H9 (cell line): Measurements from ENCODE around the gene SMCO3. TPM values are rescaled to one million over a fixed set of nuclear protein-coding genes. Genes with fewer than 3 reads are reported as not detected.

Experiments used
- DNase-seq: peaks from one replicate; pipeline ENCODE4 v3.0.0-alpha.2; 2017
- H2AFZ ChIP-seq: one replicate; pipeline ENCODE4 v1.6.1; 2013; ENCODE audit warnings: mild to moderate bottlenecking, low read length, control low read depth, moderate library complexity
- H2AK5ac ChIP-seq: 2 replicates; pipeline ENCODE4 v1.6.1; 2013; ENCODE audit warnings: low read length, control low read depth, mixed read lengths; ENCODE audit not compliant: insufficient read length
- H2BK120ac ChIP-seq: one replicate; pipeline ENCODE4 v1.6.1; 2013; ENCODE audit warnings: low read depth, mild to moderate bottlenecking, low read length, control low read depth, inconsistent platforms; ENCODE audit not compliant: poor library complexity, severe bottlenecking
- H2BK12ac ChIP-seq: 2 replicates; pipeline ENCODE4 v1.6.1; 2013; ENCODE audit warnings: low read length, control low read depth, mixed read lengths, low read depth; ENCODE audit not compliant: insufficient read length
- H2BK15ac ChIP-seq: 2 replicates; pipeline ENCODE4 v1.6.1; 2013; ENCODE audit warnings: low read depth, low read length, control low read depth
- H2BK20ac ChIP-seq: one replicate; pipeline ENCODE4 v1.6.1; 2013; ENCODE audit warnings: low read depth, mild to moderate bottlenecking, low read length, control low read depth, inconsistent platforms; ENCODE audit not compliant: poor library complexity, severe bottlenecking
- H2BK5ac ChIP-seq: 2 replicates; pipeline ENCODE4 v1.6.1; 2013; ENCODE audit warnings: low read length, control low read depth, mixed read lengths; ENCODE audit not compliant: insufficient read length
- H3K14ac ChIP-seq: 2 replicates; pipeline ENCODE4 v1.6.1; 2013; ENCODE audit warnings: low read length, control low read depth; ENCODE audit not compliant: insufficient read depth
- H3K18ac ChIP-seq: 2 replicates; pipeline ENCODE4 v1.6.1; 2013; ENCODE audit warnings: low read depth, mild to moderate bottlenecking, mixed read lengths, low read length, control low read depth; ENCODE audit not compliant: insufficient read length
- H3K23ac ChIP-seq: 2 replicates; pipeline ENCODE4 v1.6.1; 2013; ENCODE audit warnings: low read length, control low read depth, mixed read lengths, low read depth; ENCODE audit not compliant: insufficient read length
- H3K23me2 ChIP-seq: 2 replicates; pipeline ENCODE4 v1.6.1; 2013; ENCODE audit warnings: low read depth, mild to moderate bottlenecking, mixed read lengths, low read length, control low read depth; ENCODE audit not compliant: insufficient read length, poor library complexity, severe bottlenecking
- H3K27ac ChIP-seq: 2 replicates; pipeline ENCODE4 v1.5.1; 2013; ENCODE audit warnings: low read length, control low read depth, mixed read lengths, low read depth; ENCODE audit not compliant: insufficient read length
- H3K27me3 ChIP-seq: 2 replicates; pipeline ENCODE4 v1.6.1; 2013; ENCODE audit warnings: low read length, control low read depth, inconsistent platforms; ENCODE audit not compliant: insufficient read depth
- H3K4ac ChIP-seq: 2 replicates; pipeline ENCODE4 v1.6.1; 2013; ENCODE audit warnings: low read depth, mild to moderate bottlenecking, control low read depth, inconsistent platforms, low read length, moderate library complexity
- H3K4me1 ChIP-seq: 2 replicates; pipeline ENCODE4 v1.6.1; 2013; ENCODE audit warnings: low read length, control low read depth, inconsistent platforms; ENCODE audit not compliant: insufficient read depth
- H3K4me2 ChIP-seq: 2 replicates; pipeline ENCODE4 v1.6.1; 2013; ENCODE audit warnings: low read length, control low read depth, mixed read lengths; ENCODE audit not compliant: insufficient read length, insufficient read depth
- H3K56ac ChIP-seq: 2 replicates; pipeline ENCODE4 v1.6.1; 2013; ENCODE audit warnings: low read depth, mild to moderate bottlenecking, mixed read lengths, low read length, control low read depth; ENCODE audit not compliant: insufficient read length
- H3K79me1 ChIP-seq: 2 replicates; pipeline ENCODE4 v1.6.1; 2013; ENCODE audit warnings: low read depth, mild to moderate bottlenecking, moderate library complexity, low read length, control low read depth, inconsistent platforms; ENCODE audit not compliant: insufficient read depth, poor library complexity, severe bottlenecking
- H3K79me2 ChIP-seq: 2 replicates; pipeline ENCODE4 v1.6.1; 2013; ENCODE audit warnings: low read length, control low read depth, inconsistent platforms; ENCODE audit not compliant: insufficient read depth
- H3K9ac ChIP-seq: 2 replicates; pipeline ENCODE4 v1.6.1; 2013; ENCODE audit warnings: low read length, control low read depth, mixed read lengths; ENCODE audit not compliant: insufficient read length; ENCODE audit errors: extremely low read depth
- H3K9me3 ChIP-seq: one replicate; pipeline ENCODE4 v1.6.1; 2013; ENCODE audit warnings: low read depth, low read length, inconsistent platforms; ENCODE audit not compliant: control insufficient read depth
- H3T11ph ChIP-seq: one replicate; pipeline ENCODE4 v1.6.1; 2013; ENCODE audit warnings: mild to moderate bottlenecking, low read length, control low read depth, inconsistent platforms
- H4K20me1 ChIP-seq: one replicate; pipeline ENCODE4 v1.6.1; 2013; ENCODE audit not compliant: control insufficient read depth, insufficient read length, insufficient read depth
- H4K5ac ChIP-seq: 2 replicates; pipeline ENCODE4 v1.6.1; 2013; ENCODE audit warnings: low read depth, mild to moderate bottlenecking, mixed read lengths, low read length, control low read depth; ENCODE audit not compliant: insufficient read length
- H4K8ac ChIP-seq: replicated peaks from 2 replicates; pipeline ENCODE4 v1.6.1; 2013; ENCODE audit warnings: low read length, control low read depth, mixed read lengths, low read depth; ENCODE audit not compliant: insufficient read length
- H4K91ac ChIP-seq: 2 replicates; pipeline ENCODE4 v1.6.1; 2013; ENCODE audit warnings: low read depth, mild to moderate bottlenecking, moderate library complexity, mixed read lengths, low read length, control low read depth; ENCODE audit not compliant: insufficient read length
- H3K27ac Mint-ChIP-seq, 3 experiments: 2 replicates in 2 of 3; 3 replicates in 1 of 3; pipeline ENCODE4 v1.8.0; 2020 to 2021; ENCODE audit warnings: mixed read lengths in 3 of 3, mild to moderate bottlenecking in 1 of 3, moderate library complexity in 1 of 3
- H3K27me3 Mint-ChIP-seq: 2 replicates; pipeline ENCODE4 v1.8.0; 2021; ENCODE audit warnings: low read depth, mild to moderate bottlenecking, moderate library complexity, mixed read lengths
- H3K36me3 Mint-ChIP-seq, 3 experiments: 2 replicates in 2 of 3; 3 replicates in 1 of 3; pipeline ENCODE4 v1.8.0; 2020 to 2021; ENCODE audit warnings: low read depth in 3 of 3, mixed read lengths in 3 of 3; ENCODE audit not compliant: insufficient read depth in 1 of 3
- H3K4me1 Mint-ChIP-seq, 2 experiments: 2 replicates each; pipeline ENCODE4 v1.8.0; 2020; ENCODE audit warnings: mixed read lengths in 2 of 2
- H3K4me3 Mint-ChIP-seq, 2 experiments: 2 replicates in 1 of 2; 3 replicates in 1 of 2; pipeline ENCODE4 v1.8.0; 2020 to 2021; ENCODE audit warnings: mild to moderate bottlenecking in 2 of 2, mixed read lengths in 2 of 2, moderate library complexity in 1 of 2
- H3K9me3 Mint-ChIP-seq, 2 experiments: 2 replicates in 1 of 2; 3 replicates in 1 of 2; pipeline ENCODE4 v1.8.0; 2020; ENCODE audit warnings: mild to moderate bottlenecking in 2 of 2, mixed read lengths in 2 of 2, moderate library complexity in 1 of 2
- WGBS: extraction: QIAGEN DNeasy Blood & Tissue Kit; methylation state at CpG from one replicate; pipeline ENCODE4 v1.1.7; 2013; ENCODE audit warnings: missing lambda C conversion rate, low lambda C conversion rate, mixed read lengths; ENCODE audit not compliant: insufficient read length; ENCODE audit errors: extremely low coverage; 5-methylcytosine and 5-hydroxymethylcytosine counted together
- total RNA-seq: library from RNA; stranded (reverse); gene quantifications from 2 replicates; pipeline ENCODE4 v1.2.1, GENCODE V29; 2021
- TF ChIP-seq, protein P1 (sequence below): fragments of 200-600 bp; sonication (generic); conservative IDR thresholded peaks from 3 replicates; pipeline ENCODE4 v1.8.0; 2021; ENCODE audit warnings: antibody characterized with exemption, mild to moderate bottlenecking

SMCO3 gene
- total RNA-seq, 1 experiment from 2014 or later = not detected

DNA sequence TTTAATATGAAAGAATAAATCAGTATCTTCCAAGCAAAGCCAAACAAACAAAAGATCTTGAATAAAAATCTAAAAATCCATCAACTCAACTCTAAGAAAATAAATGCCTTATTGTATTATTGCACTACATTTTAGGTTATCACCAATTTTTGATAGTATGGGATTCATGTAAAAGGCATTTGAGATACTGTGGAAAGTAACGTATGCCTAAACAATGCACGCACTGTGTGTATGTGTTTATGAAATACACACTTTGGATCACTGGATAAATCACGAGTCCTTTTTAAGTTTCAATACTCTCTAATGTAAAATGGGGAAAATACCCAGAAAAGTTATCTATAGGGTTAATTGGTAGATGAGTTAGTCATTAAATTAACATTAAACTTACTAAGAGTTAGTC lies 28.4 kb downstream of the SMCO3 start:
- Histone ChIP-seq H2AK5ac (no peak overlapping the region), H3K27me3 (no peaks in the 10 kb centered on the region), H3K4me1 (peaks cover 2% of the 10 kb centered on the region; the same call in 1 of the 2 replicates), H3K79me1 (no peaks in the 10 kb centered on the region), H2BK120ac (no peak overlapping the region), H3K14ac (no peak overlapping the region), H3K4me2 (no peak overlapping the region), H3K23ac (no peak overlapping the region), H2BK5ac (no peak overlapping the region), H3K9me3 (no peaks in the 10 kb centered on the region), H2AFZ (no peak overlapping the region), H2BK15ac (no peak overlapping the region), H2BK20ac (no peak overlapping the region), H3K27ac (no peak overlapping the region), H3K56ac (no peak overlapping the region), H3K4ac (no peak overlapping the region), H3K9ac (no peak overlapping the region), H3K79me2 (no peaks in the 10 kb centered on the region), H4K8ac (no peak overlapping the region), H3T11ph (no peak overlapping the region), H4K91ac (no peak overlapping the region), H4K20me1 (no peaks in the 10 kb centered on the region), H2BK12ac (no peak overlapping the region), H3K23me2 (no peaks in the 10 kb centered on the region), H3K18ac (no peak overlapping the region), H4K5ac (no peak overlapping the region)
- H3K9me3 Mint-ChIP-seq = no peaks in the 10 kb centered on the region
- WGBS = no CpG with 5 or more reads among the region's 3 CpGs
- H3K27ac Mint-ChIP-seq = no peak overlapping the region
- H3K4me1 Mint-ChIP-seq = 0 out of 4 replicates have a peak, but pooled peaks cover 0 to 3% of the 10 kb centered on the region in 2 experiments
- TF ChIP-seq, protein P1, sequence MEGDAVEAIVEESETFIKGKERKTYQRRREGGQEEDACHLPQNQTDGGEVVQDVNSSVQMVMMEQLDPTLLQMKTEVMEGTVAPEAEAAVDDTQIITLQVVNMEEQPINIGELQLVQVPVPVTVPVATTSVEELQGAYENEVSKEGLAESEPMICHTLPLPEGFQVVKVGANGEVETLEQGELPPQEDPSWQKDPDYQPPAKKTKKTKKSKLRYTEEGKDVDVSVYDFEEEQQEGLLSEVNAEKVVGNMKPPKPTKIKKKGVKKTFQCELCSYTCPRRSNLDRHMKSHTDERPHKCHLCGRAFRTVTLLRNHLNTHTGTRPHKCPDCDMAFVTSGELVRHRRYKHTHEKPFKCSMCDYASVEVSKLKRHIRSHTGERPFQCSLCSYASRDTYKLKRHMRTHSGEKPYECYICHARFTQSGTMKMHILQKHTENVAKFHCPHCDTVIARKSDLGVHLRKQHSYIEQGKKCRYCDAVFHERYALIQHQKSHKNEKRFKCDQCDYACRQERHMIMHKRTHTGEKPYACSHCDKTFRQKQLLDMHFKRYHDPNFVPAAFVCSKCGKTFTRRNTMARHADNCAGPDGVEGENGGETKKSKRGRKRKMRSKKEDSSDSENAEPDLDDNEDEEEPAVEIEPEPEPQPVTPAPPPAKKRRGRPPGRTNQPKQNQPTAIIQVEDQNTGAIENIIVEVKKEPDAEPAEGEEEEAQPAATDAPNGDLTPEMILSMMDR = no peak
- H3K4me3 Mint-ChIP-seq = no peak overlapping the region
- no peaks in the 10 kb centered on the region for H3K27me3 Mint-ChIP-seq
- no peak for DNase-seq
- H3K36me3 Mint-ChIP-seq = peaks cover 32 to 58% (median 42%) of the 10 kb centered on the region in 3 experiments
